Measurements from ENCODE around the gene FLNA. TPM values are rescaled to one million over a fixed set of nuclear protein-coding genes. Genes with fewer than 3 reads are reported as not detected.

FLNA gene
- total RNA-seq, 1 donor from 2014 or later = 1,252 TPM

GRCh38 chrX:154417157-154417556 is 42.7 kb upstream of the FLNA start:
- intact Hi-C loops (cut with DNase I) = no loop called here
- Histone ChIP-seq H3K27me3 (no peaks in the 10 kb centered on the region), H3K27ac (no peak overlapping the region), H3K4me1 (no peaks in the 10 kb centered on the region), H3K36me3 (peaks cover 6% of the 10 kb centered on the region), H3K4me3 (no peak overlapping the region), H3K9me3 (no peaks in the 10 kb centered on the region)
- no peak for ATAC-seq
- TF ChIP-seq CTCF (IDR thresholded peaks at IDR 0.05) = no peak
- no peak for DNase-seq

GRCh38 chrX:154413142-154413541 is 38.7 kb upstream of the FLNA start:
- intact Hi-C loops (cut with DNase I) = no loop called here
- Histone ChIP-seq H3K9me3 (no peaks in the 10 kb centered on the region), H3K4me1 (peaks cover 7% of the 10 kb centered on the region), H3K36me3 (peaks cover 6% of the 10 kb centered on the region), H3K27me3 (no peaks in the 10 kb centered on the region), H3K27ac (no peak overlapping the region), H3K4me3 (no peak overlapping the region)
- DNase-seq = no peak
- ATAC-seq = no peak
- no peak for TF ChIP-seq CTCF (IDR thresholded peaks at IDR 0.05)

- no peak for TF ChIP-seq CTCF (IDR thresholded peaks at IDR 0.05)
Observed at GRCh38 chrX:154412468-154412867, 38.0 kb upstream of the FLNA start.

GRCh38 chrX:154411981-154412340 is 37.5 kb upstream of the FLNA start:
- peak; percentile 88 for DNase-seq
- peak overlapping the region; percentile 71 for H3K4me3 ChIP-seq
- intact Hi-C loops (cut with DNase I) = no loop called here
- no peaks in the 10 kb centered on the region for H3K27me3 ChIP-seq
- no peaks in the 10 kb centered on the region for H3K9me3 ChIP-seq
- peaks cover 7% of the 10 kb centered on the region for H3K4me1 ChIP-seq
- ATAC-seq = peak; percentile 77
- TF ChIP-seq CTCF (IDR thresholded peaks at IDR 0.05) = no peak
- peak overlapping the region; percentile 92 for H3K27ac ChIP-seq
- peaks cover 6% of the 10 kb centered on the region for H3K36me3 ChIP-seq

More at GRCh38 chrX:154412468-154412867, 38.0 kb upstream of the FLNA start:
- Histone ChIP-seq H3K27ac (peak overlapping the region; percentile 92), H3K36me3 (peaks cover 6% of the 10 kb centered on the region), H3K4me1 (peaks cover 7% of the 10 kb centered on the region), H3K27me3 (no peaks in the 10 kb centered on the region), H3K4me3 (peak overlapping the region; percentile 71), H3K9me3 (no peaks in the 10 kb centered on the region)
- ATAC-seq = peak; percentile 21
- DNase-seq = no peak
- intact Hi-C loops (cut with DNase I) = no loop called here

GRCh38 chrX:154409222-154409871 is 34.9 kb upstream of the FLNA start, which contains the start of gene DNASE1L1:
DNASE1L1 (minus strand) TSS chrX:154409254; CDS start chrX:154405568, 3,686 bp downstream.
- ATAC-seq = peak; percentile 86

More at GRCh38 chrX:154409222-154409871, 34.9 kb upstream of the FLNA start, which contains the start of gene DNASE1L1:
- intact Hi-C loops (cut with DNase I) = no loop called here
- DNase-seq = peak; percentile 92
- peaks cover 6% of the 10 kb centered on the region for H3K36me3 ChIP-seq
- peak within 1 kb of the TSS; percentile 76 for H3K27ac ChIP-seq
- no peaks in the 10 kb centered on the region for H3K9me3 ChIP-seq
- H3K4me3 ChIP-seq = peak within 1 kb of the TSS; percentile 50
- no peak for TF ChIP-seq CTCF (IDR thresholded peaks at IDR 0.05)
- no peaks in the 10 kb centered on the region for H3K27me3 ChIP-seq
- H3K4me1 ChIP-seq = peaks cover 7% of the 10 kb centered on the region

All from upper lobe of right lung (tissue), 1 donor.